NCI-H2107 treated with DMSO at 0.1 percent for 48 hours (cell line): Measurements from ENCODE around the gene SLC24A1.

ENCODE experiments used
- DNase-seq: peaks from one replicate; lab custom pipeline; 2025; ENCODE audit not compliant: unreplicated experiment; lab: John Stamatoyannopoulos, UW

The SLC24A1 gene

GRCh38 chr15:65651831-65652749, 30.4 kb downstream of the SLC24A1 start:
- DNase-seq: no peak

- DNase-seq: no peak
Measured at GRCh38 chr15:65653341-65653740, 31.6 kb downstream of the SLC24A1 start.

GRCh38 chr15:65653801-65654521, 32.2 kb downstream of the SLC24A1 start:
- DNase-seq: no peak

GRCh38 chr15:65655026-65655425, 33.3 kb downstream of the SLC24A1 start:
- no peak for DNase-seq

- no peak for DNase-seq
Measured at GRCh38 chr15:65655457-65655856, 33.7 kb downstream of the SLC24A1 start.

- no peak for DNase-seq
Measured at GRCh38 chr15:65659502-65660052, 37.8 kb downstream of the SLC24A1 start.

GRCh38 chr15:65660927-65661326, 39.2 kb downstream of the SLC24A1 start:
- DNase-seq: no peak

GRCh38 chr15:65663521-65663920, 41.8 kb downstream of the SLC24A1 start:
- DNase-seq: no peak

GRCh38 chr15:65666257-65666656, 44.5 kb downstream of the SLC24A1 start:
- DNase-seq: no peak

- DNase-seq: no peak
Measured at GRCh38 chr15:65675551-65675950, 53.8 kb downstream of the SLC24A1 start.

GRCh38 chr15:65676123-65676522, 54.4 kb downstream of the SLC24A1 start:
- DNase-seq: no peak

- DNase-seq: no peak
Measured at GRCh38 chr15:65680544-65680943, 58.8 kb downstream of the SLC24A1 start.

GRCh38 chr15:65682404-65682911, 60.7 kb downstream of the SLC24A1 start:
- DNase-seq: no peak

- DNase-seq: no peak
Measured at GRCh38 chr15:65688462-65688861, 66.7 kb downstream of the SLC24A1 start.

GRCh38 chr15:65690173-65690572, 68.4 kb downstream of the SLC24A1 start:
- DNase-seq: no peak

GRCh38 chr15:65690778-65691177, 69.0 kb downstream of the SLC24A1 start:
- no peak for DNase-seq

- no peak for DNase-seq
Measured at GRCh38 chr15:65695081-65695480, 73.3 kb downstream of the SLC24A1 start.
